Measurements from ENCODE around the gene BICDL2. TPM values are rescaled to one million over a fixed set of nuclear protein-coding genes. Genes with fewer than 3 reads are reported as not detected.

Gene BICDL2
- polyA plus RNA-seq, 3 donors: not detected

- Histone ChIP-seq H3K36me3 (replicated peaks in 1 of 2; ENCODE audit: control insufficient read depth in 1 of 2, insufficient read depth in 2 of 2, low read length in 2 of 2) (no peaks in the 10 kb centered on the region), H3K4me2 (replicated peaks; ENCODE audit: extremely low read depth, low read length, poor library complexity, severe bottlenecking) (no peak overlapping the region), H3K9ac (ENCODE audit: insufficient read depth, low read length, poor library complexity, severe bottlenecking) (no peak overlapping the region), H3K4me3 (replicated peaks in 1 of 3; ENCODE audit: low read depth in 2 of 3, low read length in 3 of 3) (no peak overlapping the region), H4K20me1 (ENCODE audit: insufficient read depth, low read length) (no peaks in the 10 kb centered on the region), H3K27me3 (ENCODE audit: control insufficient read depth in 2 of 2, insufficient read depth in 2 of 2, low read length in 2 of 2) (no peaks in the 10 kb centered on the region), H3K27ac (ENCODE audit: low read depth in 1 of 2, low read length in 2 of 2) (no peak overlapping the region), H3K79me2 (ENCODE audit: insufficient read depth, low read length) (no peaks in the 10 kb centered on the region), H2AFZ (ENCODE audit: insufficient read depth, low read depth, low read length, poor library complexity, severe bottlenecking) (no peak overlapping the region), H3K4me1 (ENCODE audit: control insufficient read depth in 1 of 2, insufficient read depth in 2 of 2, low read length in 2 of 2) (no peaks in the 10 kb centered on the region), H3K9me3 (replicated peaks in 1 of 2; ENCODE audit: control insufficient read depth in 1 of 2, insufficient read depth in 1 of 2, low read length in 2 of 2) (no peaks in the 10 kb centered on the region)
- Mint-ChIP-seq H3K27ac (no peak overlapping the region), H3K27me3 (ENCODE audit: low read depth in 3 of 3) (peaks cover 9 to 13% (median 9%) of the 10 kb centered on the region in 3 donors), H3K36me3 (no peaks in the 10 kb centered on the region), H3K4me3 (no peak overlapping the region), H3K4me1 (no peaks in the 10 kb centered on the region), H3K9me3 (no peaks in the 10 kb centered on the region)
- TF ChIP-seq CTCF (IDR thresholded peaks at IDR 0.05): no peak
- intact Hi-C loops (cut with micrococcal nuclease): no loop called here
- no peak for DNase-seq
- 100% methylated on average over 6 of the region's 14 CpGs for WGBS (ENCODE audit: insufficient coverage)
Measured at GRCh38 chr16:2992383-2993081, 44.2 kb downstream of the BICDL2 start.

GRCh38 chr16:2991566-2992261 is 45.0 kb downstream of the BICDL2 start:
- H4K20me1 ChIP-seq (ENCODE audit: insufficient read depth, low read length): no peaks in the 10 kb centered on the region
- no peak overlapping the region for H3K4me3 ChIP-seq (replicated peaks in 1 of 3; ENCODE audit: low read depth in 2 of 3, low read length in 3 of 3)
- H3K36me3 Mint-ChIP-seq: no peaks in the 10 kb centered on the region
- intact Hi-C loops (cut with micrococcal nuclease): no loop called here
- H3K9me3 Mint-ChIP-seq: no peaks in the 10 kb centered on the region
- no peak overlapping the region for H3K9ac ChIP-seq (ENCODE audit: insufficient read depth, low read length, poor library complexity, severe bottlenecking)
- WGBS (ENCODE audit: insufficient coverage): 80% methylated on average over 1 of the region's 12 CpGs
- H2AFZ ChIP-seq (ENCODE audit: insufficient read depth, low read depth, low read length, poor library complexity, severe bottlenecking): no peak overlapping the region
- DNase-seq: no peak
- no peak overlapping the region for H3K4me2 ChIP-seq (replicated peaks; ENCODE audit: extremely low read depth, low read length, poor library complexity, severe bottlenecking)
- no peaks in the 10 kb centered on the region for H3K27me3 ChIP-seq (ENCODE audit: control insufficient read depth in 2 of 2, insufficient read depth in 2 of 2, low read length in 2 of 2)
- H3K36me3 ChIP-seq (replicated peaks in 1 of 2; ENCODE audit: control insufficient read depth in 1 of 2, insufficient read depth in 2 of 2, low read length in 2 of 2): no peaks in the 10 kb centered on the region
- no peak for TF ChIP-seq CTCF (IDR thresholded peaks at IDR 0.05)
- no peak overlapping the region for H3K27ac Mint-ChIP-seq
- no peaks in the 10 kb centered on the region for H3K9me3 ChIP-seq (replicated peaks in 1 of 2; ENCODE audit: control insufficient read depth in 1 of 2, insufficient read depth in 1 of 2, low read length in 2 of 2)
- H3K4me1 ChIP-seq (ENCODE audit: control insufficient read depth in 1 of 2, insufficient read depth in 2 of 2, low read length in 2 of 2): no peaks in the 10 kb centered on the region
- H3K79me2 ChIP-seq (ENCODE audit: insufficient read depth, low read length): no peaks in the 10 kb centered on the region
- no peak overlapping the region for H3K4me3 Mint-ChIP-seq
- H3K4me1 Mint-ChIP-seq: no peaks in the 10 kb centered on the region
- H3K27ac ChIP-seq (ENCODE audit: low read depth in 1 of 2, low read length in 2 of 2): no peak overlapping the region
- peaks cover 9 to 16% (median 9%) of the 10 kb centered on the region in 3 donors for H3K27me3 Mint-ChIP-seq (ENCODE audit: low read depth in 3 of 3)

All from CD14-positive monocyte (primary cell).